Suppressor macrophage (primary cell): Measurements from ENCODE around the gene RAET1G.
"Not testable (repeated sequence)": the region's sequence is repeated elsewhere in the genome, so short reads cannot be mapped to it uniquely, and the experiment has no call there.

Source experiments
- DNase-seq, 4 experiments: peaks; one replicate each; pipeline ENCODE4 v3.0.0-alpha.2; 2020 to 2022

RAET1G gene

DNA sequence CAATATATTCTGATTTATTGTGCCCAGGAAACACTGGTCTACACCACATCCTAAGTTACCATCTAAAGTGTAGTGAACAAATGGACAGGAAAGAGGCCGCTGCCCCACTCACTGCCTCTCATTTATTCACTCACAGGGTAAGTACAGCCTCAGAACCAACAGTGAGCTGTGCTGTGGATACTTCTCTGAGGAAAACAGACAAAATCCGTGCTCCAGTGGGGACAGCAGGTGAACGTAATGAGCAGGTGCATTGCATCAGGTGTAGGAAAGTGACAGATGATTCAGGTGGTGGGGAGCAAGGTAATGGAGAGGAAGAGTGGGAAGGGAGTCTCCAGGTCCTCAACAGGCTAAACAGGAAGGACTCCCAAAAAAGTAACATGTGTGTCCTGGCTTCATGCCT is 10.5 kb upstream of the RAET1G start:
- DNase-seq, result no peak

DNA sequence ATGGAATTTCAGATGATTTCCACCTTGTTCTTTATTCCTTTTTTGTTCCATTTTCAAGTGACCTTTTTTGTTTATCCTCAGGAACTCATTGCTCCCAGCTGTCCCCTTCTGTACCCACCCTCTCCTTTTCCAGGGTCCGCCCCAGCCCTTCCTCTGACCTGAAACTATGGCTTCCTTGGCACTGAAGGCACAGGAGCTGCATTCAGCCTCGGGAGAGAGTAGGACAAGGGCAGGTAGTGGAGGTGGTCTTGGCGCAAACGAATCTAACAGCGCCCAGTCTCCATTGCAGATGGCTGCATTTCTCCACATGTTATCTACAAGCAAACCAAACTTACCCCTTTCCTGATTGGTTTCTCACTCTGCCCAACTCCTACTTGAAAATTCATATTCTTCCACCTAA is 10.1 kb upstream of the RAET1G start:
- no peak for DNase-seq

DNA sequence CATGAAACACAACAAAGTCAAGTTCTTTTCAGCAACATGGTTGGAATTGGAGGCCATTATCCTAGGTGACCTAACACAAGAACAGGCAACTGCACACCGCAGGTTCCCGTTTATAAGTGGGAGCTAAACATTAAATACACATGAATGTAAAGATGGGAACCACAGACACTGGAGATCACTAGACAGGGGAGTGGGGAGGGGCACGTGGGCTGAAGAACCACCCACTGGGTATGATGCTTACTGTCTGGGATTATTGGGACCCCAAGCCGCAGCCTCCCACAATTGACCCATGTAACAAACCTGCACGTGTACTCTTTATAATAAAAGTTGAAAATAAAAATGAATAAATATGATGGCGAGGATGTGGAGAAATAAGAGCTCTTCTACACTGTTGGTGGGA is 8.6 kb upstream of the RAET1G start:
- DNase-seq, result no peak

DNA sequence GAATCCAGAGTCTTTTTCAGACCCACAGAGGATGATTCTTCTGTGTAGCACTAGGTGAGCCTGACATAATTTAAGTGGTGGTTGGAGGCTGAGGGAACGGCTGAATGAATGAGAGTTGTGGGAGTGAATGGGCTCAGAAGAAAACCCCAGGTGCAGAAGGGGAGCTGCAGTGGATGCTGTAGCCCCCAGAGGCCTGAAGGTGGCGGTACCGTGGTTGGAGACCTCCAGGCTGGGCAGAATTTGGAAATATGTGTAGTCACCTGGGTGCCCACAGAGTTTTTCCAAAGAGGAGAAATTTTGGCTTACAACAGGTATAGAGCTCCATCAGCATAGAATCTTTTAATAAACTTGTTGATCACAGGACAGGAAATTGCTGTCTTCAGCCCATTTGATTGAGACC is 6.5 kb upstream of the RAET1G start:
- DNase-seq, result no peak

DNA sequence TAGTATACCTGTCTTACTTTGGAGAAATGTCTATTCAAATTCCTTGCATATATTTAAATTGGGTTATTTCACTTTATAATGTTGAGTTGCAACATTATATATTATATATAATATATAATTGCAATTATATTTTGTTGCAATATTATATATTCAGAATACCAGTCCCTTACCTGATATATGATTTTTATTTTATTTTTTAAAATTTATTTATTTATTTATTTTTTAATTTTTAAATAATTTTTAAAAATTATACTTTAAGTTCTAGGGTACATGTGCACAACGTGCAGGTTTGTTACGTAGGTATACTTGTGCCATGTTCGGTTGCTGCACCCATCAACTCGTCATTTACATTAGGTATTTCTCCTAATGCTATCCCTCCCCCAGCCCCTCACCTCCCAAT is 4.1 kb upstream of the RAET1G start:
- not testable (repeated sequence) for DNase-seq

DNA sequence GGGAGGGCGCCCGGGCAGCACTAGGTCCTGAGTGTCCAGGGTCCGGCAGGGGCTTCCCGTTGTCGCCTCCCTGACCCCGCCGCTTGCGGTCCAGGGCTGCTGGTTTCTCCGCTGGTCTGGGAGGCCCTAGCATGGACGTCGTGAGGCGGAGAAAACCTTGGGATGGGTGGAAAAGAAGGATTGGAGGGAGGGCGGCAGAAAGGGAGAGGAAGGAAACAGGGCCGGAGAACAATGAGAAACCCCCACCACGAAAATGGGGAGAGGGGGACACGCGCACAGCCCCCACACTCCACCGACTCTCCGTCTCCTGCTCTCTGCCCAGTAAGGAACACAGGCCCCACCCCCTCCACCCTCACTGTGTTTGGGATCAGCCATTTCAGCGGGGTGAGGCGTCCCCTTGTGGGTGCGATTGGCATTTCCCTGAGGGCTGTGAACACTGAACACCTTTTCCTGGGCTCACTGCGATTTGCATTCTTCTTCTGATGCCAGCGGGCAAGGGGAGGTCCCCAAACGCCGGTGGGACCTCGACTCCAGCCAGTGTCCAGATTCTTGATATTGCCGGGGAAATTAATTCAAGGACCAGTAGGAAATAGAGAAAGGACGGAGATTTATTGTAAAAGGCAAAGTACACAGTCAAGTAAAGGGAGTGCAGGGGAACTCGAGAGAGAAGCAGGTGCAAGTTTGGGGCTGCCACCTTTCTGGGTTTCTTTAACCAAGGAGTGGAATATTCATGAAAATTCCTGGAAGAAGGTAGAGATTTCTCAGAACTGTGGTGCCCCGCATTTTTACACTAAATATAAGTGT is 3.3 kb upstream of the RAET1G start:
- peak; percentile 75 to 87 (median 85) for DNase-seq

DNA sequence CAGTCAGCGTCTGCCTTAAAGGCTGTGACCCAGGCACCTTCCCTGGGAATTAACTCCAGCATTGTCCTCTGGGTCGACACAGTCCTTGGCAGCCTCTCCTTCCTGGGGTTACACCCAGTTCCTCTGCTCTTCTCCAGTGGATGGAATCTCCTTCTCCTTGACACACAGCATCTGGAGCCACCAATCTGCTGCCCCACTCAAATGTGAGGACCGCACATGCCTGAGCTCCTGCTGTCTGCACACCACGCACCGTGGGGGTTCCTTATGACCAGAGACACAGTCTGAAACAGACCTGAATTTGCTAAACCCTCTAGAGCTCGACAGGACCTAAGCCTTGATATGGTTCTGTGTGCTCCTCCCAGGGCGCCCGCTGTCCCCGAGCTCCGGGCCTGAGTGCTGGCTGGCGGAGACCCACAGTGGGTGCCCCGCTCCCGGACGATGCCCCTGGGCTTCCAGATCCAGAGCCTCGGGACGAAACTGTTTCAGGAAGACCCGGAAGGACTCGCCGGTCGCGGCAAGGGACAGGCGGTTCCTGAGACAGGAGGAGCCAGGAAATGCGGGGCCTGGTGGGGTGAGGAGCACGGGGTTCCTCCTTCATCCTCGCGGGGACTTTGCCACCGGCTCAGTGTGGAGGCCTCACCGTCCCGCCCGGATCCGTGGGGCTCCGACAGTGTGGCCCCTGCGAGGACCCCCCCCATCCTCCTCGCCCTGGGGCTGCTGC is 2.5 kb upstream of the RAET1G start:
- DNase-seq, result peak in 2 of 4 experiments; percentile 33 to 48

DNA sequence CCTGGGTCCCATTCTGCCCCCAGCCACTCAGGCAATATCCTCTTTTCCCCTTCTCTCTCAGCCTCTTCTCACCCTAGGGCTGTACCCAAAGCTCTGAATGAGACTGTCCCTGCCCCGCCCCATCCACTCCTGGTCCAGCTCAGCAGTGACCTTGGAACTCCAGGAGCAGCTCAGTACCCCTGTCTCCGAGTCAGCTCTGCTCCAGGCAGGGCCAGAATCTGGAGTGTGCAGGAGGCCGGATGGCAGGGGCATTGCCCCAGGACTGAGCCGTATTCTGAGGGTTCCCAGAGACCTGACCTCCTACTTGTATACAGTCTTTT is 2.0 kb upstream of the RAET1G start:
- no peak for DNase-seq

DNA sequence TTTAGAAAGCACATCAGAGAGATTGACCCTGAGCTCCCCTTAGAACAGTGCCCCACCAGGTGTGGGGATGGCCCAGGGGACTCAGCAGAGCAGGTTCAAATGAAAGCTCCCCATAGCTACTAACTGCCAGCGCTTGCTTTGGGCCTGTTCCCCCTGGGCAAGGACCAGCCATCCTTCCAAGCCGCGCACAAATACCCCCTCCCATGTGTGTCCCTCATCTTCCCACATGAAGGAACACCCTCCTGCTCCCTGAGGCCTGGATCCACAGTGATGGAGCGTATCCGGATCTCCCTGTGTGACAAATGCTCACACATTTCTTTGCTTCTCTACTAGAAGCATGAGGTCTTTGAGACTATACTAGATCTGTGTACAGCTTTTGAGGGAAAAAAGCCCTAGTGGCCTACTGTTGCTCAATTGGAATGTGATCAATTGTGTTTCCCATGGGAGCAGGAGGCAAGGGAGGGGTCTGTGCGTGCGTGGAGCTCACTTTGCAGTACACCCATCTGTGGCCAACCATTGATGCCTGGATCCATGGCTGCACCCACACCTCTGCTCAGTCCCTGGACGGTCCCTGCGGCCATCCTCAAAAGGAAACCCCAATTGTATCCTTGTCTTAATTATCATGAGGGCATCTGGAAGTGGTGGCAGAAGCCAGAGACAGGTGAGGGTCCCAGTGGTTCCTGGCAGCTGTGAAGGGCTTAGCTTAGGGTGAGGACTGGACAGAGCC is 1.4 kb upstream of the RAET1G start:
- DNase-seq, result no peak

DNA sequence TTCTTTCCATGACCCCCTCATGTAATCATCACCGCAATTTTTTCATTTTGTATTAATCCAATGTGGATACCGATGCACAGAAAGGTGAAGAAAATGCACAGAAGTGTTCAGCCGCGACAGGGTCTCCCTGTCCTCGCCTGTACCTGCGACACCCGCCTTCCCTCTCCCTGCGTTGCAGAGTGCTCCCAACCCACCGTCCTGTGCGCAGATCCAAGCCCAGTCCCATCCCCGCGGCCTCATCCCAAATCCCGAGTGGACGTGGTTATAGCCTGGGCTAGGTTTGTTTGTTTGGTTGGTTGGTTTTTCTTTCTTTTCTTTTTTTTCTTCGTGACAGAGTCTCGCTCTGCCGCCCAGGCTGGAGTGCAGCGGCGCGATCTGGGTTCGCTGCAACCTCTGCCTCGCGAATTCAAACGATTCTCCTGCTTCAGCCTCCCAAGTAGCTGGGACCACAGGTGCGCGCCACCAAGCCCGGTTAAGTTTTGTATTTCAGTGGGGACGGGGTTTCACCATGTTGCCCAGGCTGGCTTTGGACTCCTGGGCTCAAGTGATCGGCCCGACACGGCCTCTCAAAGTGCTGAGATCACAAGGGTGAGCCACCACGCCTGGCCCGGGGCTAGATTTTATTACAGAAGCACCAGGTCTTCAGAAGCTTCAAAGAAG is 536 bp upstream of the RAET1G start:
- no peak for DNase-seq

DNA sequence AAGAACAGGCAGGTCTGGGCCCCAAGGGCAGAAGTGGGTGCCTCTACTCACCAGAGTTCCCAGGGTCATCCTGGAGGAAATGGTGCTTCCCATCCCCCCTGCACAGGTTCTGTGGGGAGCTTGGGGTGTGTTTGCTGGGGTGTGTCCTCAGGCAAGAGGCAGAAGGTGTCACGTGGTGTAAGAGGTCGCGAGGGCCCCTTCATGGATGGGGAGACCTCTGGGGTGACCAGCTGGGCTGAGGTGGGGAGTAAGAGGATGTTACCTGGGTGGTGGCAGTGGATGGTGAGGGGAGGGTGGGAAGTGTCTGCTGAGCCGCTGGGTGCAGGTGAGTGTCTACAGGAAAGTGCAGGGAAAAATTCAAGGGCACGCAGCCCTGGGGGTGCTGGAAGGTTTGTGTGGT is 830 bp downstream of the RAET1G start:
- not testable (repeated sequence) for DNase-seq

DNA sequence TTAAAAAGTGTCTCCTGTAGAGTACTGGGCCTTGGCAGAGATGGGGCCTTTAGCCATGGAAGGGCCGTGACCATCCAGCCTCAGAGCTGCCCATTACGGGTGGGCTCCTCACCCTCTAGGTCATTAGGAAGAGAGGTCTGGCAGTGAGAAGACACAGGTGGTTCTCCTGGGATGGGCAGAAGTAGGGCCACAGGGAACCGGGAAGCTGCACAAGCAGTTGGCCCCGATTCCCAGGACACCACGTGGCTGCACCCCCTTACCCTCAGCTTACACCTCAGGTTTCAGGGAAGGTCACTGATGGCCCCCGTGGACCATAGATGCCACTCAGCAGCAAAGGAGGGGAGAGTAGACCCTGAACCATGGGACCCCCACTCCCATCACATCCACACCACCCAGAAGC is 1.6 kb downstream of the RAET1G start:
- no peak for DNase-seq

DNA sequence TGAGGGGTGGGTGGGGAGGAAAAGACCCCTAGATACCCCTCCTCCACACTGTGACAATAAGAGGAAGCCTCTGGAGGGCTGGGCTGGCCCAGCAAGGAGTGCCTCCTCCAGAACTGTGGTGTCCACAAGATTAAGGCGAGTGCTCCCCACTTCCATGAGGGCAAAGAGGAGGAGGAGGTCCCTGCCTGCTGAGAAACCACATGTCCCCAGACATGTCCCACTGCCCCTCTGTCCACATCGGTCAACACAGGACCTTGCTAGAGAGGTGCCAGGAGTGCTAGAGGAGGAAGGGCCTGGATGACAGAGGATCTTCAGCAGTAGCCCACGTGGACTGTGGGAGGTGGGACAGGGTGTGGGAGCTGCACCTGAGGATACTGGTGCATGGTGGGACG is 3.1 kb downstream of the RAET1G start:
- DNase-seq, result no peak

DNA sequence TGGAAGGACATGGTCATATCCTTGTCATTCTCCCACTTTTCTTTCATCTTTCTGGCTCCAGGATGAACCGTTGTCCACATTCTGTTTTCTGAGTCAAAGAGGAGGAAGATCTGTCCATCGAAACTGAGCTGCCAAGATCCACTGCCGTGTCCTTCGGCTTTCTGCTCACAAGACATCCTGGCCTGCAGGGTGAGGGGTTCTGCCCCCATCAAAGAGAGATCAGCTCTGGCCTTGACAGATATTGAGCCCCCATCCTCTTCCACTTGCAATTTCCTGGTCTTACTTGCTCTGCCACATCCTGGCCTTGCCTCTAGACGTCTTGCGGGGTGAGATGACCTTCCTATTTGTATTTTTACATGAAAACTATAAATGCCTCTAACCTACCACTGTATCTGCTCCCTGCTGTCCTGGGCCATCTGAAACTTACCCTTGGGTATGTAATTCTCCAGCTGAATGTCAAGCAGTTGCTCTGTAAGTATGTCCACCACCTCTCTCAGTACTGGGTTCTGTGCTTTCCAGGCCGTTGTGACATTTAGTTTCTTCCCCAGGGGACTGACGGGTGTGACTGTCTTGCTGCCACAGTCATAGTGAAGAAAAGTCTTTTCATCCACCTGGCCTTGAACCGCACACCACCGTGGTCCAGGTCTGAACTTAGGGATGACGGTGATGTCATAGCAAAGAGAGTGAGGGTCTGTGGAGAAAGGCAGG is 3.6 kb downstream of the RAET1G start:
- DNase-seq, result not testable (repeated sequence)

DNA sequence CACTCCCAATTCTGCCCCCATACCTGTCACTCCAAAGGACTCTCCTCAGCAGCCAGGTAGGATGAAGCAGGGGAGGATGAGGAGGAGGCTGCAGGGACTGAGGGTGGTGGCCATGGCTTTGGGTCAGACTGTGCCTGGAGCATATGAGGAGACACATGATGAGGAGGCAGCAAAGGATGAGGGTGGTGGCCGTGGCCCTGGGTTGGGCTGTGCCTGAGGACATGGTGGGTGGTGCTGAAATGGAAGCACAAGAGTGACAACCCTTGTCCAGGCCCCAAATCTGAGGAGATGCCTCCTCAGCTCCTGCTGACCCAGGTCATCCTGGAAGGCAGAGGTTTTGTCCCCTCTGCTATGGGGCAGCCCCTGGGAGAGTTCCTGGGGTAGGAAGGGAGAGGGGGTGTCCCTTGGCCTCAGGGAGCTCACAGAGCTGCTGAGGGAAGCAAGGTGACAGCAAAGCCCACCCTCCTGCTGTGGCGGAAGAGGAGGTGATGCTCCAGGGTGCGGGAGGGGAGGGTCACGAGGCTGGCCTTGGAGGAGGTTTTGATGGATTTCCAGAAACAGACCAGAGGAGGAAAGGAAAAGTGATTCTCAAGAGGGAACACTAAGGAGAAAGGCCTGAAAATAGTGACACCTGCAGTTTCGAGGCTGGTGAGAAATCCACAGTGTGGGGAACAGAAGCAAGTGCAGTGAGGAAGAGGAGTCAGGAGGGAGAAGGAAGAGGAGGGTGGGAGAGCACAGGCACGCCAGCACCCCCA is 4.6 kb downstream of the RAET1G start:
- no peak for DNase-seq

DNA sequence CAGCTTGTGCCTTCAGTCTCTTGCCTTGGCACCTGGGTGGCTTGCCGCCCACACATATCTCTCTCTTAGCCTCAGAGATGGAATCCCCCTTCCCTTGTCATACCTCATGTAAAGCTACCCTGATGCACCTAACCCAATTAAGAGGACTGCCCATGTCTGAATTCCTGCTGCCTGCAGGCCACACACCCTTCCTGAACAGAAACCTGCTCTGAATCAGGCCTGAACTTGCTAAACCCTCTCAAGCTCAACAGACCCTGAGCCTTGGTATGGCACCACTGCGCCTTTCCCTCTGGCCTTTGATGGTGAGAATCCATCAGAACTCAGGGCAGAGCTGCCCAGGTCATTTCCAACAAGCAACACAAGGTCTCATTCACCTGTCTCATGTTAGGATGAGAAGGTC is 5.2 kb downstream of the RAET1G start:
- DNase-seq, result no peak

DNA sequence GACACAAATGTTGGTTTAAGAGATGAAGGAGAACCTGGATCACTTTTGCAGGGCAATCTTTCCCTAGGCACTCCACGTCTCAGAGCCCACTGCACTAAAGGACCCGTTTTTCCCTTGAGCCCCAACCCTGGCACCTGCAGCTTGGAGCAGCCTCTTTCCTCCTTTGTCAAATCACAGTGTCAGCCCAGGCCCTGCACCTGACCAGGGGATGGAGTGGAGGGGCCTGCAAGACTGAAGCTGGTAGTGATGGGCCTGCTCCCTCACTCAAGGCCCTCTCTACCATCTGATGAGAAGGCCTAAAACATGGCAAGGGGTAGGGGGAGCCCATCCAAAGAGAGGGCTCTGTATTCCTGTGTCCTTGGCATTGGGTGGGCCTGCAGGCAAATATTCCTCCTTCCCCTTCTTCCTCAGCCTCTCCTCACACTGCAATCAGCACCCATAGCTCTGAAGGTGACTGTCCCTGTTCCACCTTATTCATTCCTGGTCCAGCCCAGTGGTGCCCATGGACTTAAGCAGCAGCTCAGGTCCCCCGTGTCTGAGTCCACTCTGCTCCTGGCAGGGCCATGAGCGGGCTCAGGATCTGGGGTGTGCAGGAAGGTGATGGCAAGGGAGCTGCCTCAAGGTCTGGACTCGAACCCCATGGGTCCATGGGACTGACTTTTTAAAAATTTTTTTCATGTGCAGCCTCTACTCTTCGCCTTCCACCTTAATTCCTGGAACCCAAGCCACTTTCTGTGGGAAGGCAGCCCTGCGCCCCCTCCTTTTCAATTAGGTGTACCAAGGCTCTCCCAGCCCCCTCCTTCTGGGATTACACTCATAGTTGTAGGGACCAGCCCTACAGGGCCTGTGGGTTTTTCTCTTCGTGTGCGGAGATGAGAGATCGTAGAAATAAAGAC is 6.7 kb downstream of the RAET1G start:
- DNase-seq, result no peak

DNA sequence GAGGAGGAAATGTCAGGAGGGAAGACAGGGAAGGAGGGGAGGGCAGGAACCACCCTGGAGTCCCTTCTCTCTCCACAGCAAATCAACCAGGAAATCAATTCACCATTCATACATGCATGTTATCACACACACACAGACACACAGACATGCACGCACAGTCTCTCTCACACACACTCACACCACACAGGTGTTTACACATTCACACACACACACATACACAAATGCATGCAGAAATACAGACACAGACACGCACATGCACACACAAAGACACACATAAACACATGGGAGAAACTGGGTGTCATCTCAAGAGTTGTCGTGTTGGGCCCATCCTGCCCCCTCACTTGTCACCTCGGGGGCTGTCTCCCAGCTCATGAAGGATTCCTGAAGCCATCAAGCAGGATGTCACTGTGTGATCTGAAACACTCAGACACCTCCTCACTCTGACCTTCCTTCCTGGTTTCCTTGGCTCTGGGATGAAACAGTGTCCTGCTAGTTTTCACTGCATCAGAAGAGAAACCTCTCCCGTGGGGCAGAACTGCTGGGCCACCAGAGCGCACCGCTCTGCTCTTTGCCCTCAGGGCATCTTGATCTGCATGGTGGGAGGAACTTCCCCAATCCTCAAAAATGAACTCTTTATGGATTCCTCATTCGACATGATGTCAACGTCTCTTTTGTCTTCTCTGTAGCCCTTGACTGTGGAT is 9.2 kb downstream of the RAET1G start:
- peak in 1 of 4 experiments; percentile 26 for DNase-seq

DNA sequence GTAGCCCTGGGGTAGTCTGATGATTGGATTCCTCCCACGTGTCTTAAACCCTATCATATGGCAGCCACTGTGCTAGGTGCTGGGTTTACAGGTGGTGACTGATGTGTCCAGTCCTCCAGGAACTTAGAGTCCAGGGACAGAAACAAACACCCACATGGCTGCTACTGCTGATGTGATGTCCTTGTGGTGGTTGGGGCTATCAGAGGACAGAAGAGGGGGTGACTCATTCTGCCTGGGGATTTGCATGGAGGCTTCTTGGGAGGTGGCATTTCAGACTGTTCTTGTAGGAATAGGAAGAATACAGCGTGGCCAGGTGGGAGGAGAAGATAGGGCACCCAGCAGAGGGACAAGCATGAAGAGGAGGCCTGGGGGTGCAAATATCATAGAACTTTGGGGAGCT is 9.8 kb downstream of the RAET1G start:
- DNase-seq, result peak in 2 of 4 experiments; percentile 21 to 24

DNA sequence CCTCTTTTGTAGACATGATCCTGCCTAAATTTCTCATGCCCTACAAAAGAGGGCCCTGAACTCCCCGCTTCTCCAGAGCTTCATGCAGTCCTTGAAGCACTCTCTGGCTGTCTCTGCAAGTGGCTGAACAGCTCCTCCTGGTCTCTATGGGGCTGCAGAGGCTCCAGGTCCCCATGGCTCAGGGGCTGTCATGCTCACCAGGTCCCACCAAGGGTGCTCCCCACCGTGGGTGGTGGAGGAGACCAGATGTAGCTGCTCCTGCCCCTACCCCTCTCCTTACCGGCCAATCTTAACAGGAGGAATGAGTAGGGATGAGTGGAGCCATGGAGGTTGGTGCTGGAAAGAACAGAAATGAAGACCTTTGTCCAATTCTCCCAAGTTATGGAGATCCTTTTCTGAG is 10.2 kb downstream of the RAET1G start:
- DNase-seq, result not testable (repeated sequence)
